ENCODE measurements around the gene CCDC190. TPM values are rescaled to one million over a fixed set of nuclear protein-coding genes. Genes with fewer than 3 reads are reported as not detected.
A peak's percentile ranks its signal among the peaks of the same experiment; 100 is the strongest.

The CCDC190 gene
- polyA plus RNA-seq, 1 of the 3 experiments (the other 2 are of a cell fraction): 0.21 TPM

- no peak for TF ChIP-seq SIN3A (IDR thresholded peaks at IDR 0.05; ENCODE audit: borderline replicate concordance, low read depth, low read length)
- TF ChIP-seq IRF3 (IDR thresholded peaks at IDR 0.05; ENCODE audit: low read depth, low read length): no peak
- TF ChIP-seq MAX (IDR thresholded peaks at IDR 0.05; ENCODE audit: low read depth): no peak
- no peak for TF ChIP-seq MEF2A (IDR thresholded peaks at IDR 0.05; ENCODE audit: borderline replicate concordance, low read depth)
- no peak for TF ChIP-seq RFX5 (IDR thresholded peaks at IDR 0.05; ENCODE audit: low read length)
- no peak for TF ChIP-seq USF2 (IDR thresholded peaks at IDR 0.05; ENCODE audit: borderline replicate concordance, low read depth, low read length)
- TF ChIP-seq YY1 (IDR thresholded peaks at IDR 0.05; ENCODE audit: low read depth): no peak
- TF ChIP-seq CHD2 (IDR thresholded peaks at IDR 0.05; ENCODE audit: low read length, partially characterized antibody): no peak
These were observed 40.3 kb upstream of the CCDC190 start (continued) for GRCh38 chr1:162901243-162901642.

GRCh38 chr1:162899422-162900146 lies 38.6 kb upstream of the CCDC190 start:
- WGBS (ENCODE audit: low lambda C conversion rate): 32% methylated on average over 5 of the region's 5 CpGs
- H2AFZ ChIP-seq (ENCODE audit: low read depth): no peak overlapping the region; the same call in 1 of the 2 replicates
- H4K20me1 ChIP-seq (ENCODE audit: insufficient read depth): no peaks in the 10 kb centered on the region
- H3K4me3 ChIP-seq (ENCODE audit: low read depth in 2 of 2, low read length in 1 of 2): no peak overlapping the region
- H3K9ac ChIP-seq: peak overlapping the region; percentile 32; the same call in 1 of the 2 replicates
- H3K36me3 ChIP-seq (replicated peaks in 1 of 2; ENCODE audit: control insufficient read depth in 1 of 2, insufficient read depth in 2 of 2, low read length in 1 of 2): no peaks in the 10 kb centered on the region
- no peaks in the 10 kb centered on the region for H3K27me3 ChIP-seq (ENCODE audit: insufficient read depth)
- CTCF ChIA-PET: interaction anchor here (0.6 to 1.2 kb wide), 2 partner anchors 51 to 416 kb away, joined by 3 read pairs; no protein-coding TSS in a partner anchor
- no peaks in the 10 kb centered on the region for H3K79me2 ChIP-seq (ENCODE audit: insufficient read depth)
- H3K9me3 ChIP-seq: no peaks in the 10 kb centered on the region
- POLR2A ChIA-PET: interaction anchor here (0.7 kb wide), 1 partner anchor 18 kb away, joined by 3 read pairs; no protein-coding TSS in a partner anchor
- DNase-seq: no peak
- peak overlapping the region; percentile 22; the same call in 1 of the 2 replicates for H3K4me2 ChIP-seq
- H3K27ac ChIP-seq (ENCODE audit: low read depth in 2 of 2, low read length in 1 of 2): peak overlapping the region; percentile 89 to 90
- no peaks in the 10 kb centered on the region for H3K9me2 ChIP-seq
- peaks cover 28% of the 10 kb centered on the region for H3F3A ChIP-seq (replicated peaks; ENCODE audit: insufficient read depth)
- TF ChIP-seq NFIC (IDR thresholded peaks at IDR 0.05; ENCODE audit: borderline replicate concordance): peak; percentile 70
- peak; percentile 90 for TF ChIP-seq TCF12 (IDR thresholded peaks at IDR 0.05)
- no peak for TF ChIP-seq RCOR1 (IDR thresholded peaks at IDR 0.05; ENCODE audit: low read length)
- TF ChIP-seq FOXJ3 (CRISPR knock-in tag; IDR thresholded peaks at IDR 0.05): no peak
- TF ChIP-seq EP300 (IDR thresholded peaks at IDR 0.05; ENCODE audit: borderline replicate concordance in 1 of 2, low read depth in 1 of 2, low read length in 1 of 2): peak in 1 of 2 experiments; percentile 87; a peak in 3 of 4 replicates
- TF ChIP-seq MXI1 (IDR thresholded peaks at IDR 0.05; ENCODE audit: low read depth, low read length): no peak
- peak; percentile 88 for TF ChIP-seq MEF2A (IDR thresholded peaks at IDR 0.05; ENCODE audit: borderline replicate concordance, low read depth)
- 0 out of 2 replicates have a peak, but pooled peaks have one; percentile 17 for TF ChIP-seq USF1 (IDR thresholded peaks at IDR 0.05; ENCODE audit: borderline replicate concordance, low read depth)
- peak; percentile 81; the same call in 1 of the 2 replicates for TF ChIP-seq FOSL2 (IDR thresholded peaks at IDR 0.05; ENCODE audit: borderline replicate concordance, low read depth)
- no peak for TF ChIP-seq CHD2 (IDR thresholded peaks at IDR 0.05; ENCODE audit: low read length, partially characterized antibody)
- TF ChIP-seq POLR2AphosphoS5 (IDR thresholded peaks at IDR 0.05; ENCODE audit: low read depth, low read length): peak; percentile 66; the same call in 1 of the 2 replicates
- TF ChIP-seq JUND (IDR thresholded peaks at IDR 0.05): peak; percentile 72
- no peak for TF ChIP-seq ELF1 (IDR thresholded peaks at IDR 0.05)
- peak; percentile 59 for TF ChIP-seq PBX3 (IDR thresholded peaks at IDR 0.05)
- TF ChIP-seq TEAD4 (IDR thresholded peaks at IDR 0.05; ENCODE audit: borderline replicate concordance, insufficient read depth): peak; percentile 88; the same call in 1 of the 2 replicates
- peaks cover 25 to 28% of the 10 kb centered on the region in 2 experiments for H3K4me1 ChIP-seq (ENCODE audit: control insufficient read depth in 1 of 2, insufficient read depth in 2 of 2, low read depth in 1 of 2, low read length in 1 of 2)

All from SK-N-SH (cell line).